DND-41 (cell line): ENCODE data around the gene LILRB1.

Experiments
- EZH2 ChIP-seq: IDR thresholded peaks from 3 replicates; pipeline ENCODE4 v1.6.1; 2012; ENCODE audit warnings: borderline replicate concordance, low read depth, mild to moderate bottlenecking, moderate library complexity, low read length, inconsistent platforms; ENCODE audit not compliant: severe bottlenecking
- TF ChIP-seq, protein P1 (sequence below): IDR thresholded peaks from 2 replicates; pipeline ENCODE4 v1.5.1; 2012; ENCODE audit warnings: borderline replicate concordance, low read length, moderate library complexity, mild to moderate bottlenecking; ENCODE audit not compliant: poor library complexity, severe bottlenecking; ENCODE audit errors: extremely low read depth

DNA sequence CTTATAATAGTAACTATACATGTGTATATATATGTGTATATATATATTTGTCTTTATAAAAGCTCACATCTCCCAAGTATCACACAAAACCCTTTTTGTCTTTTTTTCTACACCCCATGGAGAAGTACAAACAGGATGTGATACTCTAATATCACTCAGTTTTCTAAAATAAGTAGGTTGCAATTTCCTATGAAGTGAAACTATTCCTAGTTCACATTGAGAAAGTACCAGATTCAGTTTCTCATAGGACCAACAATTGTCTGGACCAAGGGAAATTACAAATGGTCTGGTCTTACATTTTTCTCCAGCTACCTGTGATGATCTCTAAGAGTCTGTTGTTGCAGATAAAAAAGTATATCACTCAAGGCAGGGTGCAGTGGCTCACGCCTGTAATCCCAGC, 17.9 kb upstream of the LILRB1 start:
- TF ChIP-seq, protein P1, sequence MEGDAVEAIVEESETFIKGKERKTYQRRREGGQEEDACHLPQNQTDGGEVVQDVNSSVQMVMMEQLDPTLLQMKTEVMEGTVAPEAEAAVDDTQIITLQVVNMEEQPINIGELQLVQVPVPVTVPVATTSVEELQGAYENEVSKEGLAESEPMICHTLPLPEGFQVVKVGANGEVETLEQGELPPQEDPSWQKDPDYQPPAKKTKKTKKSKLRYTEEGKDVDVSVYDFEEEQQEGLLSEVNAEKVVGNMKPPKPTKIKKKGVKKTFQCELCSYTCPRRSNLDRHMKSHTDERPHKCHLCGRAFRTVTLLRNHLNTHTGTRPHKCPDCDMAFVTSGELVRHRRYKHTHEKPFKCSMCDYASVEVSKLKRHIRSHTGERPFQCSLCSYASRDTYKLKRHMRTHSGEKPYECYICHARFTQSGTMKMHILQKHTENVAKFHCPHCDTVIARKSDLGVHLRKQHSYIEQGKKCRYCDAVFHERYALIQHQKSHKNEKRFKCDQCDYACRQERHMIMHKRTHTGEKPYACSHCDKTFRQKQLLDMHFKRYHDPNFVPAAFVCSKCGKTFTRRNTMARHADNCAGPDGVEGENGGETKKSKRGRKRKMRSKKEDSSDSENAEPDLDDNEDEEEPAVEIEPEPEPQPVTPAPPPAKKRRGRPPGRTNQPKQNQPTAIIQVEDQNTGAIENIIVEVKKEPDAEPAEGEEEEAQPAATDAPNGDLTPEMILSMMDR: no peak
- TF ChIP-seq EZH2: no peak
